Endothelial cell of umbilical vein (primary cell): ENCODE measurements around the gene DLGAP1. TPM values are rescaled to one million over a fixed set of nuclear protein-coding genes. Genes with fewer than 3 reads are reported as not detected.

Source experiments
- BruUV-seq: library from RNA; stranded (reverse); fragments of 400-500 nt; replicated peaks from 2 replicates; lab custom pipeline; 2021; lab: Mats Ljungman, UMichigan
- CTCF ChIA-PET: fragments of 300-600, 350-600 bp; sonication (Branson Sonifier 250); formaldehyde crosslinking; loops from one replicate; lab custom pipeline; 2021; ENCODE audit warnings: antibody characterized with exemption, inconsistent platforms; lab: Charles Lee
- POLR2A ChIA-PET: fragments of 300-600, 350-600 bp; sonication (Branson Sonifier 250); formaldehyde crosslinking; loops from one replicate; lab custom pipeline; 2021; ENCODE audit warnings: antibody characterized with exemption, inconsistent platforms; lab: Charles Lee
- DNase-seq: peaks from one replicate; pipeline ENCODE4 v3.0.0-alpha.2; 2011; ENCODE audit warnings: low read depth, low spot score
- FAIRE-seq: peaks from 2 replicates; lab custom pipeline; 2011; peaks lifted over from hg19 to GRCh38; lab: Jason Lieb, UNC
- H2AFZ ChIP-seq: 2 replicates; pipeline ENCODE4 v1.6.0; 2012; ENCODE audit warnings: low read depth, low read length, control low read depth, inconsistent platforms
- H3K27ac ChIP-seq: 2 replicates; pipeline ENCODE4 v1.5.1; 2011; ENCODE audit warnings: low read depth, mild to moderate bottlenecking, control low read depth, low read length, moderate library complexity; ENCODE audit not compliant: insufficient read depth
- H3K27me3 ChIP-seq, 2 experiments: 2 replicates each; pipeline versions ENCODE4 v1.6.0 to v1.6.1; 2011; ENCODE audit warnings: low read length in 2 of 2, mixed read lengths in 1 of 2; ENCODE audit not compliant: control insufficient read depth in 2 of 2, insufficient read depth in 2 of 2
- H3K36me3 ChIP-seq, 2 experiments: 2 replicates in 1 of 2; 3 replicates in 1 of 2; pipeline ENCODE4 v1.5.1; 2011; ENCODE audit warnings: low read length in 2 of 2, mild to moderate bottlenecking in 1 of 2, moderate library complexity in 1 of 2; ENCODE audit not compliant: control insufficient read depth in 2 of 2, insufficient read depth in 2 of 2; ENCODE audit errors: extremely low read depth in 1 of 2
- H3K4me1 ChIP-seq: 3 replicates; pipeline ENCODE4 v1.5.1; 2011; ENCODE audit warnings: mild to moderate bottlenecking, low read length; ENCODE audit not compliant: control insufficient read depth, insufficient read depth; ENCODE audit errors: extremely low read depth
- H3K4me2 ChIP-seq: 2 replicates; pipeline ENCODE4 v1.6.1; 2011; ENCODE audit warnings: low read length, control low read depth, mixed read lengths; ENCODE audit not compliant: insufficient read depth
- H3K4me3 ChIP-seq, 3 experiments: fragments of 200-600 bp in 1 of 3; sonication (generic), shearing (Covaris generic) in 1 of 3; replicated peaks in 1 of 3; 2 replicates each; pipeline ENCODE4 v1.5.1; 2011 to 2016; ENCODE audit warnings: control low read depth in 3 of 3, low read length in 3 of 3, mild to moderate bottlenecking in 2 of 3, inconsistent platforms in 1 of 3, low read depth in 1 of 3, moderate library complexity in 1 of 3; ENCODE audit not compliant: insufficient read depth in 1 of 3
- H3K79me2 ChIP-seq: 2 replicates; pipeline ENCODE4 v1.6.0; 2012; ENCODE audit warnings: low read length, inconsistent platforms; ENCODE audit not compliant: control insufficient read depth, insufficient read depth
- H3K9ac ChIP-seq: replicated peaks from 2 replicates; pipeline ENCODE3; 2011; ENCODE audit warnings: low read length, control low read depth; ENCODE audit not compliant: insufficient read depth; ENCODE audit errors: extremely low read depth
- H3K9me1 ChIP-seq: replicated peaks from 3 replicates; pipeline ENCODE4 v1.6.0; 2011; ENCODE audit warnings: mild to moderate bottlenecking, low read length; ENCODE audit not compliant: control insufficient read depth, insufficient read depth; ENCODE audit errors: extremely low read depth
- H3K9me3 ChIP-seq: replicated peaks from 2 replicates; pipeline ENCODE4 v1.5.1; 2012; ENCODE audit warnings: low read length, inconsistent platforms; ENCODE audit not compliant: control insufficient read depth, insufficient read depth
- H4K20me1 ChIP-seq: replicated peaks from 2 replicates; pipeline ENCODE3; 2011; ENCODE audit warnings: mild to moderate bottlenecking, low read length; ENCODE audit not compliant: control insufficient read depth, insufficient read depth; ENCODE audit errors: extremely low read depth
- EZH2 ChIP-seq: IDR thresholded peaks from 2 replicates; pipeline ENCODE4 v1.6.1; 2012; ENCODE audit warnings: borderline replicate concordance, low read depth, mild to moderate bottlenecking, moderate library complexity, low read length, inconsistent platforms; ENCODE audit not compliant: severe bottlenecking
- FOS ChIP-seq: IDR thresholded peaks from 2 replicates; pipeline ENCODE4 v1.6.1; 2011; ENCODE audit warnings: mild to moderate bottlenecking, low read length, moderate library complexity, borderline replicate concordance; ENCODE audit not compliant: insufficient read depth
- GATA2 ChIP-seq: IDR thresholded peaks from 2 replicates; pipeline ENCODE4 v1.7.0; 2011; ENCODE audit warnings: low read depth, mild to moderate bottlenecking, moderate library complexity, mixed read lengths, low read length; ENCODE audit not compliant: insufficient read length, insufficient read depth
- JUN ChIP-seq: IDR thresholded peaks from 2 replicates; pipeline ENCODE4 v1.6.1; 2011; ENCODE audit warnings: borderline replicate concordance, low read depth; ENCODE audit not compliant: insufficient read length, insufficient read depth
- MYC ChIP-seq: IDR thresholded peaks from one replicate; pipeline ENCODE4 v1.6.1; 2011; ENCODE audit warnings: mild to moderate bottlenecking, low read depth, low read length
- POLR2A ChIP-seq: IDR thresholded peaks from 2 replicates; pipeline ENCODE4 v1.6.1; 2012; ENCODE audit warnings: low read depth, mild to moderate bottlenecking, control low read depth, low read length
- POLR2AphosphoS5 ChIP-seq: IDR thresholded peaks from 2 replicates; pipeline ENCODE4 v1.6.1; 2012; ENCODE audit warnings: low read depth, mild to moderate bottlenecking, control low read depth, low read length, moderate library complexity; ENCODE audit not compliant: insufficient read depth
- dilution Hi-C: fragments of 300-500 bp; cut with MboI; formaldehyde crosslinking; loops from one replicate; pipeline ENCODE4 v1.15.0; 2019; ENCODE audit warnings: low sequenced_read_pairs; ENCODE audit not compliant: extremely low pct_ligation_motif_present
- intact Hi-C: fragments of 100-400 bp; cut with micrococcal nuclease; formaldehyde crosslinking; loops from one replicate; pipeline ENCODE4 v1.10.0; 2022
- polyA plus RNA-seq, 4 experiments: library from polyadenylated mRNA; depleted of rRNA in 3 of 4; stranded (reverse) in 3 of 4; unstranded in 1 of 4; fragments of >200 nt; gene quantifications; 2 replicates each; pipeline versions ENCODE4 v1.2.1 to v1.2.3, GENCODE V29; 2011 to 2012; ENCODE audit warnings: missing spikeins in 1 of 4
- total RNA-seq: library from RNA; stranded (reverse); gene quantifications from 2 replicates; pipeline ENCODE4 v1.2.3, GENCODE V29; 2021
- TF ChIP-seq, protein P1 (sequence below), 2 donors: IDR thresholded peaks; 1 replicate in 1 of 2; 2 replicates in 1 of 2; pipeline ENCODE4 v1.5.1; 2011; ENCODE audit warnings: low read length in 2 of 2, mild to moderate bottlenecking in 2 of 2, moderate library complexity in 2 of 2, control low read depth in 1 of 2, inconsistent platforms in 1 of 2, low read depth in 1 of 2; ENCODE audit not compliant: insufficient read depth in 1 of 2; ENCODE audit errors: extremely low read depth in 1 of 2
- TF ChIP-seq, protein P2 (sequence below): IDR thresholded peaks from 2 replicates; pipeline ENCODE4 v1.6.1; 2011; ENCODE audit not compliant: insufficient read depth, insufficient read length

The DLGAP1 gene
- total and polyA plus RNA-seq, 2 donors (not counting 3 experiments of a cell fraction or from before 2014, with no cell fraction given): 0.04 TPM; not detected in 1

DNA sequence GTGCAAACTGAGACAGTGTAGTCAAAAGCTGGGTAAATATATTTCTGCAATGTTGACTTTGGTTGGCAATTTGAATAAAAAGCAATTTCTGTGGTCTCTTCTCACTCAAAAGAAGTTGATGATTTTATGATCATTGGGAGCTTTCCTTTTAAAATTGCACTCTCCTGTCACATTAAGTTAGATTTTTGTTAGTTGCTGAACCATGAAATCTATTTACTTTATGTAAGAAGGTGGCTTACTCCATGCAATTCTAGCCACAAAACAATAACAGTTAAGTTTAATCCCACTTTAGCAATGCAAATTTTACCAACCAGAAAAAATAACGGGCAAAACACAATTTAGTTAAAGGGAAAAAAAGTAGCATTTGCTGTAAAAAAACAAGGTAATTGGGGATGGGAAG lies 48.3 kb downstream of the DLGAP1 start:
- H3K4me3 ChIP-seq: no peak overlapping the region
- no peaks in the 10 kb centered on the region for H3K4me1 ChIP-seq
- H3K4me2 ChIP-seq: no peak overlapping the region
- intact Hi-C loops: no loop called here
- no peak overlapping the region for H2AFZ ChIP-seq
- no peaks in the 10 kb centered on the region for H3K27me3 ChIP-seq
- no peaks in the 10 kb centered on the region for H3K79me2 ChIP-seq
- ChIA-PET CTCF (no interaction called here), POLR2A (no interaction called here)
- dilution Hi-C loops: no loop called here
- FAIRE-seq (no peak), DNase-seq (no peak)
- no peak overlapping the region for H3K27ac ChIP-seq
- no peaks in the 10 kb centered on the region for H4K20me1 ChIP-seq
- no peak overlapping the region for H3K9ac ChIP-seq
- no peaks in the 10 kb centered on the region for H3K9me3 ChIP-seq
- BruUV-seq: no TSS peak
- no peaks in the 10 kb centered on the region for H3K36me3 ChIP-seq
- no peak for TF ChIP-seq EZH2
- TF ChIP-seq, protein P1, sequence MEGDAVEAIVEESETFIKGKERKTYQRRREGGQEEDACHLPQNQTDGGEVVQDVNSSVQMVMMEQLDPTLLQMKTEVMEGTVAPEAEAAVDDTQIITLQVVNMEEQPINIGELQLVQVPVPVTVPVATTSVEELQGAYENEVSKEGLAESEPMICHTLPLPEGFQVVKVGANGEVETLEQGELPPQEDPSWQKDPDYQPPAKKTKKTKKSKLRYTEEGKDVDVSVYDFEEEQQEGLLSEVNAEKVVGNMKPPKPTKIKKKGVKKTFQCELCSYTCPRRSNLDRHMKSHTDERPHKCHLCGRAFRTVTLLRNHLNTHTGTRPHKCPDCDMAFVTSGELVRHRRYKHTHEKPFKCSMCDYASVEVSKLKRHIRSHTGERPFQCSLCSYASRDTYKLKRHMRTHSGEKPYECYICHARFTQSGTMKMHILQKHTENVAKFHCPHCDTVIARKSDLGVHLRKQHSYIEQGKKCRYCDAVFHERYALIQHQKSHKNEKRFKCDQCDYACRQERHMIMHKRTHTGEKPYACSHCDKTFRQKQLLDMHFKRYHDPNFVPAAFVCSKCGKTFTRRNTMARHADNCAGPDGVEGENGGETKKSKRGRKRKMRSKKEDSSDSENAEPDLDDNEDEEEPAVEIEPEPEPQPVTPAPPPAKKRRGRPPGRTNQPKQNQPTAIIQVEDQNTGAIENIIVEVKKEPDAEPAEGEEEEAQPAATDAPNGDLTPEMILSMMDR (IDR thresholded peaks at IDR 0.05; ENCODE audit: extremely low read depth in 1 of 2, insufficient read depth in 1 of 2, low read depth in 1 of 2, low read length in 2 of 2): no peak
- no peak for TF ChIP-seq POLR2A
- TF ChIP-seq JUN: no peak
- no peak for TF ChIP-seq POLR2AphosphoS5
- no peak for TF ChIP-seq GATA2
- TF ChIP-seq, protein P2, sequence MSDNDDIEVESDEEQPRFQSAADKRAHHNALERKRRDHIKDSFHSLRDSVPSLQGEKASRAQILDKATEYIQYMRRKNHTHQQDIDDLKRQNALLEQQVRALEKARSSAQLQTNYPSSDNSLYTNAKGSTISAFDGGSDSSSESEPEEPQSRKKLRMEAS: no peak
- TF ChIP-seq MYC: no peak
- TF ChIP-seq FOS: no peak
- H3K9me1 ChIP-seq: no peaks in the 10 kb centered on the region
